ENCODE measurements around the gene TJP1.

- TF ChIP-seq EZH2 (IDR thresholded peaks at IDR 0.05; ENCODE audit: insufficient read depth, poor library complexity, severe bottlenecking) (no peak), EZH2phosphoT487 (IDR thresholded peaks at IDR 0.05; ENCODE audit: insufficient read depth, low read depth) (no peak)
Measured at GRCh38 chr15:29784413-29784812, 37.9 kb downstream of the TJP1 start.

Measured in GM23248 (cell line).